GM18873 (cell line): ENCODE data around the gene DSTYK.
"Not testable (repeated sequence)": the region's sequence is repeated elsewhere in the genome, so short reads cannot be mapped to it uniquely, and the experiment has no call there.

Experiments used
- ATAC-seq: cut with Tn5 transposase; IDR thresholded peaks from one replicate; pipeline ENCODE4 v1.9.1; 2021; ENCODE audit warnings: mild to moderate bottlenecking, moderate library complexity, moderate number of reproducible peaks; ENCODE audit not compliant: unreplicated experiment, low FRiP score

DSTYK gene

DNA sequence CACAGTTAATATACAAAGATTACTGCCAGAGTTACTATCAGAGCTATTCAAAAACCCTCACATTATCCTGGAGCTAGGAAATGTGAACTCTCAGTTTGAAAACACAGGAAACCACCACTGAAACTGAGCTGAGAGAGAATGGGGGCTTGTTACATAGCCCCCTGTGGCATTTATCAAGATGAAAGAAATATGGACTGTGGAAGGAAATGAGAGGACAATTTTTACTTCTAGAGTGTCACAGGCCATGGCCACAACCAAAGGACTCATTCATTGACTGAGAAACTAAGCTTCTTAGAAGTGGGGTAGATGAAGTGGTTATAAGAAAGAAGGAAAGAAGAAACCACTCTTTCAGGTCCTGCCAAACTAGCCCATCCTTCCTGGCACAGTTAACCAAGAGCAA is 25.3 kb downstream of the DSTYK start:
- ATAC-seq, result no peak

DNA sequence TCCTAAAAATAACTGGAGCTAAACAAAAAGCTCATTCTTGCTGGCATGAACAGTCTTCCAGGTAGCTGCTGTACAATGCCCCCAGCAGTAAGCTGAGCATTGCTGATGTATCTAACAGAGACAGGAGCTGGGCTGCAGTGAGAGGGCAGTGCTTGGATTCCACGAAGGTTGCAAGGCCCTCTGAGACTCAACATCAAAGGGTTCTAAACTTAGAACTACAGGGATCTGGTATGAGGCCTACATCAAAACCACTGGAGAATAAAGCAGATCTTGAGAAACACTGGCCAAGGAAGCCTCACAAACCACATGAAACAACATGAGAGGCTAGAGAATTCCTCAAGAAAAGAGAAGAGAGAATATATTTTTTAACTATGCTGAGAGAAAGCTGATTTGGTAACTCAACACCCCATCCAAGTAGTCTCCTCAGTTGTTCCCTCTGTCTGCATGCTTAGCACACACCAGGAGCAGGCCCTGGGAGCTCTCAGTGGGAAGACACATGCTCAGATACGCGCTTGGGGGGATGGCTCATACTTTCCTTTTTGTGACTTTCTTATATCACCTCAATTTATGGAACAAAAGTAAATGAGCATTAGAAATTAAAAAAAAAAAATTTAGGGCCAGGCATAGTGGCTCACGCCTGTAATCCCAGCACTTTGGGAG is 27.7 kb downstream of the DSTYK start:
- no peak for ATAC-seq

- no peak for ATAC-seq
These were observed 28.6 kb downstream of the DSTYK start for GRCh38 chr1:205182930-205183329.

DNA sequence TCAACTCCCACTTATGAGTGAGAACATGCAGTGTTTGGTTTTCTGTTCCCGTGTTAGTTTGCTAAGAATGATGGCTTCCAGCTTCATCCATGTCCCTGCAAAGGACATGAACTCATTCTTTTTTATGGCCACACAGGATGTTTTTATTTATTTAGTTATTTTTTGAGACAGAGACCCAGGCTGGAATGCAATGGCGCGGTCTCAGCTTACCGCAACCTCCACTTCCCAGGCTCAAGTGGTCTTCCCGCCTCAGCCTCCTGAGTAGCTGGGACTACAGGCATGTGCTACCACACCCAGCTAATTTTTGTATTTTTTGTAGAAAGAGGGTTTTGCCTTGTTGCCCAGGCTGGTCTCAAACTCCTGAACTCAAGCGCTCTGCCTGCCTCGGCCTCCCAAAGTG is 31.2 kb downstream of the DSTYK start:
- ATAC-seq, result not testable (repeated sequence)

GRCh38 chr1:205179842-205180241 is 31.7 kb downstream of the DSTYK start:
- no peak for ATAC-seq

- ATAC-seq, result no peak
These were observed 38.7 kb downstream of the DSTYK start for GRCh38 chr1:205172729-205173366.

GRCh38 chr1:205171369-205171768 is 40.1 kb downstream of the DSTYK start:
- no peak for ATAC-seq

GRCh38 chr1:205170532-205171269 is 40.8 kb downstream of the DSTYK start:
- ATAC-seq, result no peak

DNA sequence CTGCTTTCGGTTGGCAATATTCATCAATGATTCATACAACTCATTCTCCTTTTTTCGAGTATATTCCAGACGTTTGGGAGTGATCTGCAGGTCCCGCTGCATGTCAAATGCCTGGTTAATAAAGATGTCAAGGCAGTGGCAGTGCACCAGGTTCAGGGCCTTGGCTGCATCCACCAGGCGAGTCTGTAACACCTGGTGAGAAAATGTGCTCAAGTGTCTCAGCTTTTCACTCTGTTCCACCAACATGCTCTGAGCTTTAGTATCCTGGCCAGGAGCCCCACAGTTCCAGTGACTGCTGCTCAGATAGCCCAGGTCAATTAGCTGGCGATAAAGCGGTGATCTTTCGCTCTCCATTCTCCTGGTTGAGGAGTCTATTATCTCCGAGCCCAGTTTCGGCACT is 42.3 kb downstream of the DSTYK start:
- ATAC-seq, result no peak

DNA sequence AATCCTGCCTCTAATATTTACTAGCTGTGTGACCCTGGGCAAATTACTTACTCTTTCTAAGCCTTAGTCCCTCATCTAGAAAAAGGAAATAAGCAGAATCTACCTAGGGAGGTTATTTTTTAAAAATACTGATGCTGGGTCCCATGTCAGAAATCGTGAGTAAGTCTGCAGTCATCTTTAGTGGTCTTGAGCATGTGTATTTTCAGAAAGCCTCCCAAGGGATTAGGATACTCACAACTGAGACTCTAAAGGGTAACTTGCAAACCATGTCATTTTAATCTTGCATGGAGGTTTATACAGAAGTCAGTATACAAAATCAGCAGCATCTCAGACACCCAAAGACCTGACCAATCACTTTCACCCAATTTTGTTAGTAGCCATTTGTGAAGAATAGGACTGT is 43.2 kb downstream of the DSTYK start:
- ATAC-seq, result no peak

- ATAC-seq, result no peak
These were observed 49.2 kb downstream of the DSTYK start for GRCh38 chr1:205162301-205162700.

DNA sequence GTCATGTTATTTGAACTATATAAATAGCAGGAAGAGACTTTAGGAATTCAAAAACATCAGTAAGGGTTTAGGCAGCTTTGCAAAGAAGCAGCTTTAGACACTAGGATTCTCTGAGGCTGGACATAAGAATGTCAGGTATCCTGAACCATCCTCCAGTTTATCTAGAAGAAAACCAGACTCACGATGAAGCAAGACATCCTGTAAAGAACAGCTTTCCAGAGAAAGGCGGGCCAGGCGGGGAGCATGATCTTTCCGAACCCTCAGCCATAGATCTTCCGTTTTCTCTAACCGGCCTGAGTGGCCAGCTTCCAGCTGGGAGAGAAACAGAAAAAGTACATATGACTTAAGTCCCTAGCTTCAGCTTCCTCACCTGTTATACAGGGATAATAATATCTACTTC is 50.4 kb downstream of the DSTYK start:
- no peak for ATAC-seq

- ATAC-seq, result no peak
These were observed 53.4 kb downstream of the DSTYK start for GRCh38 chr1:205158048-205158616.

DNA sequence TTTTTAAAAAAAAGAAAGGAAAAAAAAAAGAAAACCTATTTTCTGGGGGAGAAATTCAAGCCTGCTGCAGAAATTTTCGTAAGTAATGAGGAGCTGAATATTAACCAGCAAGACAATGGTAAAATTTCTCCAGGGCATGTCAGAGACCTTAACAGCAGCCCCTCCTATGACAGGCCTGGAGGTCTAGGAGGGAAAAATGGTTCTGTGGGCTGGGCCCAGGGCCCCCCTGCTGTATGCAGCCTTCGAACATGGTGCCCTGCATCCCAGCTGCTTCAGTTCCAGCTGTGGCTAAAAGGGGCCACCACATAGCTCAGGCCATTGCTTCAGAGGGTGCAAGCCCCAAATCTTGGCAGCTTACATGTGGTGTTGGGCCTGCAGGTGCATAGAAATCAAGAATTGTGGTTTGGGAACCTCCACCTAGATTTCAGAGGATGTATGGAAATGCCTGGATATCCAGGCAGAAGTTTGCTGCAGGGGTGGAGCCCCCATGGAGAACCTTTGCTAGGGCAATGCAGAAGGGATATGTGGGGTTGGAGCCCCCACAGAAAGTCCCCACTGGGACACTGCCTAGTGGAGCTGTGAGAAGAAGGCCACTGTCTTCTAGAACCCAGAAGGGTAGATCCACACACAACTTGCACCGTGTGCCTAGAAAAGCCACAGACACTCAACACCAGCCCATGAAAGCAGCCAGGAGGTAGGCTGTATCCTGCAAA is 55.7 kb downstream of the DSTYK start:
- ATAC-seq, result not testable (repeated sequence)

DNA sequence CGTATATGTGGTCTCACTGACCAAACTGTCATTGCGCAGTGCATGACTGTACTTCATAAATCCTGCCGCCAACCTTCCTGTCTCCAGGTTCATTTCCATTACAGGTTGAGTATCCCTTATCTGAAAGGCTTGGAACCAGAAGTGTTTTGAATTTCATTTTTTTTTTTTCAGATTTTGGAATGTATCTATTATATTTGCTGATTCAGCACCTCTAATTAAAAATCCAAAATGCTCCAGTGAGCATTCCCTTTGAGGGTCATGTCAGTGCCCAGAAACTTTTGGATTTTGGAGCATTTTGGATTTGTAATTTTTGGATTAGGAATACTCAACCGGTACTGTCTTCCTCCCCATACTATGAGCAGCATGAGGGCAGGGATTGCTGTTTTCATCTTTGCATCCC is 59.0 kb downstream of the DSTYK start:
- ATAC-seq, result no peak

GRCh38 chr1:205150651-205151428 is 60.7 kb downstream of the DSTYK start:
- no peak for ATAC-seq

- ATAC-seq, result no peak
These were observed 64.2 kb downstream of the DSTYK start for GRCh38 chr1:205147191-205147835.

DNA sequence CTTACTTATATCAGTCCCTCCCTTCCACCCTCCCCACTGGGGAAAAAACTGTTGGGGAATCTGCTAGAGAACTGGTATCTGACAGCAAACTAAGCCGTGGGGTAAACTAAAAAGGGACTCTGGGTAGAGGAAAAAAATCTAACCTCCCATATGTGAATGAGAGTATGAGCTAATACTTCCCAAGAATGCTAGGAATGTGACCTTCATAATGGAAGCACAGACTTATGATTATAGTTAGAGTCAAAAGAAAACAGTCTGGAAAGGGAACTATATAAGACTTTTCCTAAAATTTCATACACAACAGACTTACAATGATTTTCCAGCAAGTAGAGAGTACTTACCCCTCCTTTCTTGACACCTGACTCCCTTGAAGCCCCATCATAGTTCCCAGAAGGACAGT is 66.8 kb downstream of the DSTYK start:
- no peak for ATAC-seq

GRCh38 chr1:205144046-205144720 is 67.3 kb downstream of the DSTYK start:
- ATAC-seq, result no peak
